Mesenchymal stem cell (in vitro differentiated cells and primary cell): ENCODE results near the gene NIPA2.

Experiments
- DNase-seq: peaks from one replicate; pipeline ENCODE4 v3.0.0-alpha.2; 2013
- H2AFZ ChIP-seq: one replicate; pipeline ENCODE4 v1.6.1; 2013; ENCODE audit warnings: low read depth, mild to moderate bottlenecking, control low read depth, inconsistent platforms, low read length, moderate library complexity
- H2AK5ac ChIP-seq: 2 replicates; pipeline ENCODE4 v1.6.1; 2013; ENCODE audit warnings: low read length, moderate library complexity, mild to moderate bottlenecking, inconsistent platforms; ENCODE audit not compliant: severe bottlenecking
- H2BK120ac ChIP-seq: one replicate; pipeline ENCODE4 v1.6.1; 2013; ENCODE audit warnings: low read depth, mild to moderate bottlenecking, inconsistent platforms, low read length, moderate library complexity
- H2BK12ac ChIP-seq, 2 experiments: one replicate each; pipeline ENCODE4 v1.6.1; 2013; ENCODE audit warnings: inconsistent platforms in 2 of 2, low read length in 2 of 2, mild to moderate bottlenecking in 2 of 2, moderate library complexity in 2 of 2, control low read depth in 1 of 2
- H2BK15ac ChIP-seq: one replicate; pipeline ENCODE4 v1.6.1; 2013; ENCODE audit warnings: mild to moderate bottlenecking, low read depth, inconsistent platforms; ENCODE audit not compliant: poor library complexity, severe bottlenecking
- H2BK5ac ChIP-seq: 2 replicates; pipeline ENCODE4 v1.6.1; 2013; ENCODE audit warnings: low read depth, mild to moderate bottlenecking, low read length, control low read depth, inconsistent platforms; ENCODE audit not compliant: poor library complexity, severe bottlenecking
- H3K14ac ChIP-seq, 2 experiments: one replicate each; pipeline ENCODE4 v1.6.1; 2013; ENCODE audit warnings: inconsistent platforms in 2 of 2, low read length in 2 of 2, control low read depth in 1 of 2, mild to moderate bottlenecking in 1 of 2, moderate library complexity in 1 of 2
- H3K18ac ChIP-seq, 2 experiments: one replicate each; pipeline ENCODE4 v1.6.1; 2013; ENCODE audit warnings: inconsistent platforms in 2 of 2, low read length in 2 of 2, control low read depth in 1 of 2, low read depth in 1 of 2, mild to moderate bottlenecking in 1 of 2
- H3K23ac ChIP-seq, 2 experiments: one replicate each; pipeline ENCODE4 v1.6.1; 2013; ENCODE audit warnings: inconsistent platforms in 2 of 2, low read length in 2 of 2, mild to moderate bottlenecking in 2 of 2, moderate library complexity in 2 of 2, control low read depth in 1 of 2
- H3K27ac ChIP-seq: 2 replicates; pipeline ENCODE4 v1.5.1; 2013; ENCODE audit warnings: mild to moderate bottlenecking, moderate library complexity, low read length, control low read depth, inconsistent platforms; ENCODE audit not compliant: poor library complexity, severe bottlenecking
- H3K27me3 ChIP-seq, 2 experiments: 2 replicates each; pipeline versions ENCODE4 v1.6.1 to v1.7.0; 2013; ENCODE audit warnings: low read length in 2 of 2, mild to moderate bottlenecking in 2 of 2, moderate library complexity in 2 of 2, control low read depth in 1 of 2, inconsistent platforms in 1 of 2; ENCODE audit not compliant: control insufficient read depth in 1 of 2, insufficient read depth in 1 of 2
- H3K36me3 ChIP-seq, 2 experiments: 2 replicates each; pipeline versions ENCODE4 v1.6.1 to v1.7.0; 2013; ENCODE audit warnings: low read length in 2 of 2, control low read depth in 1 of 2, inconsistent platforms in 1 of 2, low read depth in 1 of 2, mild to moderate bottlenecking in 1 of 2; ENCODE audit not compliant: insufficient read depth in 2 of 2, control insufficient read depth in 1 of 2
- H3K4ac ChIP-seq, 2 experiments: one replicate each; pipeline ENCODE4 v1.6.1; 2013; ENCODE audit warnings: inconsistent platforms in 2 of 2, low read length in 2 of 2, mild to moderate bottlenecking in 2 of 2, moderate library complexity in 2 of 2, control low read depth in 1 of 2, low read depth in 1 of 2
- H3K4me1 ChIP-seq: 2 replicates; pipeline ENCODE4 v1.6.1; 2013; ENCODE audit warnings: low read depth, low read length, control low read depth; ENCODE audit not compliant: control insufficient read depth, insufficient read depth
- H3K4me2 ChIP-seq: 2 replicates; pipeline ENCODE4 v1.6.1; 2013; ENCODE audit warnings: low read length, mild to moderate bottlenecking, inconsistent platforms; ENCODE audit not compliant: poor library complexity, severe bottlenecking
- H3K4me3 ChIP-seq, 2 experiments: 2 replicates each; pipeline versions ENCODE4 v1.5.1 to v1.7.0; 2013; ENCODE audit warnings: low read length in 2 of 2, mild to moderate bottlenecking in 2 of 2, control low read depth in 1 of 2, low read depth in 1 of 2; ENCODE audit not compliant: insufficient read depth in 1 of 2
- H3K79me1 ChIP-seq: replicated peaks from 2 replicates; pipeline ENCODE4 v1.6.1; 2013; ENCODE audit warnings: mild to moderate bottlenecking, control low read depth, low read length, inconsistent platforms; ENCODE audit not compliant: poor library complexity, severe bottlenecking
- H3K9ac ChIP-seq: 2 replicates; pipeline ENCODE4 v1.7.0; 2013; ENCODE audit warnings: mild to moderate bottlenecking, low read length, moderate library complexity
- H3K9me3 ChIP-seq: 2 replicates; pipeline ENCODE4 v1.7.0; 2013; ENCODE audit warnings: mild to moderate bottlenecking, low read length; ENCODE audit not compliant: control insufficient read depth
- H4K8ac ChIP-seq: one replicate; pipeline ENCODE4 v1.6.1; 2013; ENCODE audit warnings: inconsistent platforms, mild to moderate bottlenecking, low read length, moderate library complexity
- H4K91ac ChIP-seq: one replicate; pipeline ENCODE4 v1.6.1; 2013; ENCODE audit warnings: mild to moderate bottlenecking, low read length, inconsistent platforms
- WGBS: methylation state at CpG from one replicate; pipeline ENCODE4 v1.1.7; 2013; ENCODE audit warnings: mixed read lengths; 5-methylcytosine and 5-hydroxymethylcytosine counted together

Gene NIPA2

DNA sequence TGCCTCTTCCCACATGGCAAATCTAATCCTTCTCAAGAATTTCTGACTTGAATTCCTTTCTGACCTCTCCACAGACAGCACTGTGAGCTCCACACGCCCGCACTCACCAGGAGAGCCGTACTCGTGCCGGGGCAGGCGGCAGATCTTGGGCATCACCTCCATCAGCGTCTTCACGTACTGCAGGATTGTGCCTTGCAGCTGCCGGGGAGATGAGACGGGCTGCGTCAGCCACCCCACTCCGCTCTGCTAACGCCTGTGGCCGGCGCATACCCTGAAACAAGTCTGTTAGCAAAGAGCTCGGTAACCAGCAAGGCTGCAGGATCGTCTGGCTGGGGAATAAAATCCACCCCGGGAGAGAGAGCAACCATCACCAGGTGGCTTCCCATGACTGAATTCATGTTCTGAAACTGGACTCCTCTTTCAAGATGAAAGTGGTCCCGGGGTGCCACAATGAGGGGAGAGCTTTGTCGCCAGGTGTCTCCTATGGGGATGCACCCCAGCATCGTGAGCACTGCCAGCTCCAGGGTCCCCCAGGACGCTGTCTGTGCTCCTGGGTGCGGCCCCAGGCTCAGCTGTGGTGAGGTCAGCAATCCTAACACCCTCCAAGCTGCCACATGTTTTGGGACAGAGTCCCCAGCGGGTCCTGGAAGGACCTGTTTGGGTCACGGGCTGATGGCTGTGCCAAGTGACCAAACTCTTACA, 43.4 kb downstream of the NIPA2 start:
- Histone ChIP-seq H3K79me1 (peaks cover 34% of the 10 kb centered on the region), H3K23ac (no peak overlapping the region), H3K36me3 (peaks cover 53 to 61% of the 10 kb centered on the region in 2 experiments), H3K4ac (no peak overlapping the region), H3K27me3 (no peaks in the 10 kb centered on the region), H4K91ac (no peak overlapping the region), H2AK5ac (no peak overlapping the region), H2BK15ac (no peak overlapping the region), H3K4me1 (no peaks in the 10 kb centered on the region), H3K9ac (no peak overlapping the region), H3K4me3 (no peak overlapping the region), H3K9me3 (no peaks in the 10 kb centered on the region), H2BK5ac (no peak overlapping the region), H2BK120ac (no peak overlapping the region), H3K4me2 (no peak overlapping the region), H3K18ac (no peak overlapping the region), H2BK12ac (no peak overlapping the region), H4K8ac (no peak overlapping the region), H3K14ac (no peak overlapping the region), H2AFZ (no peak overlapping the region), H3K27ac (no peak overlapping the region)
- WGBS = 98% methylated on average over 24 of the region's 25 CpGs
- no peak for DNase-seq

DNA sequence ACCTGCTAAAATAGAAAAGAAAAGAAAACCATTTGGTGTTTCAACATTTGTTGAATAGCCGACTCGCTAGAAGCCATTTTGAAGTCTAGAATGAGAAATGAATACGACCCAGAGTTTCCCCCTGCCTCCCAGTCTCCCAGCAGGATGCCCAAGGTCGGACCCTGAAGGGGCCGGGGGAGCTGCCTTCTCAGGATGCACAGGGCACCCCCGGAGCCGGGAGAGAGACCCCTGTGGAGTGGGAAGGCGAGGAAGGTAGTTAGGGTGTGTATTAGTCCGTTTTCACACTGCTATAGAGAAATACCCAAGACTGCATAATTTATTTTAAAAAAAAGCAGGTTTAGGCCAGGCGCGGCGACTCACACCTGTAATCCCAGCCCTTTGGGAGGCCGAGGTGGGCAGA, 44.7 kb downstream of the NIPA2 start:
- H3K4me3 ChIP-seq = no peak overlapping the region
- no peaks in the 10 kb centered on the region for H3K9me3 ChIP-seq

DNA sequence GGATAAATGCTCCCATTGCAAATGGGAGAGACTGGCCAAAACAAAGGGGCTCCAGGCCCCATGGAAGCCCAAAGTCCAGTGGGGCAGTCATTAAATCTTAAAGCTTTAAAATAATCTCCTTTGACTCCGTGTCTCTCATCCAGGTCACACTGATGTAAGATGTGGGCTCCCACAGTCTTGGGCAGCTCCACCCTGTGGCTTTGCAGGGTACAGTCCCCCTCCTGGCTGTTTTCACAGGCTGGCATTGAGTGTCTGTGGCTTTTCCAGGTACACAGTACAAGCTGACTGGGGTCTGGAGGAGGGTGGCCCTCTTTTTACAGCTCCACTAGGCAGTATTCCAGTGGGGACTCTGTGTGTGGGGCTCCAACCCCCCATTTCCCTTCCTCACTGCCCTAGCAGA, 45.9 kb downstream of the NIPA2 start:
- Histone ChIP-seq H3K79me1 (peaks cover 20% of the 10 kb centered on the region), H3K4me3 (no peak overlapping the region), H4K8ac (no peak overlapping the region), H3K4me2 (no peak overlapping the region), H3K14ac (no peak overlapping the region), H3K9me3 (no peaks in the 10 kb centered on the region), H2AK5ac (no peak overlapping the region), H3K18ac (no peak overlapping the region), H2BK12ac (no peak overlapping the region), H3K4me1 (peaks cover 7% of the 10 kb centered on the region), H3K27me3 (no peaks in the 10 kb centered on the region), H2BK15ac (no peak overlapping the region), H2AFZ (no peak overlapping the region), H4K91ac (no peak overlapping the region), H2BK5ac (no peak overlapping the region), H3K36me3 (peaks cover 42 to 44% of the 10 kb centered on the region in 2 experiments), H3K23ac (no peak overlapping the region), H3K9ac (no peak overlapping the region), H3K4ac (no peak overlapping the region), H3K27ac (no peak overlapping the region), H2BK120ac (no peak overlapping the region)
- DNase-seq = no peak
- 89% methylated on average over 1 of the region's 1 CpG for WGBS

More for the DNA sequence above, 44.7 kb downstream of the NIPA2 start:
- Histone ChIP-seq H3K14ac (no peak overlapping the region), H3K4ac (no peak overlapping the region), H3K27me3 (no peaks in the 10 kb centered on the region), H3K18ac (no peak overlapping the region), H3K23ac (no peak overlapping the region), H2AK5ac (no peak overlapping the region), H2BK15ac (no peak overlapping the region), H4K91ac (no peak overlapping the region), H3K9ac (no peak overlapping the region), H2BK5ac (no peak overlapping the region), H3K4me2 (no peak overlapping the region), H4K8ac (no peak overlapping the region), H2BK12ac (no peak overlapping the region), H2AFZ (no peak overlapping the region), H3K27ac (no peak overlapping the region), H3K79me1 (peaks cover 24% of the 10 kb centered on the region), H3K4me1 (peaks cover 5% of the 10 kb centered on the region), H3K36me3 (peaks cover 44 to 48% of the 10 kb centered on the region in 2 experiments), H2BK120ac (no peak overlapping the region)
- 98% methylated on average over 4 of the region's 13 CpGs for WGBS
- no peak for DNase-seq

DNA sequence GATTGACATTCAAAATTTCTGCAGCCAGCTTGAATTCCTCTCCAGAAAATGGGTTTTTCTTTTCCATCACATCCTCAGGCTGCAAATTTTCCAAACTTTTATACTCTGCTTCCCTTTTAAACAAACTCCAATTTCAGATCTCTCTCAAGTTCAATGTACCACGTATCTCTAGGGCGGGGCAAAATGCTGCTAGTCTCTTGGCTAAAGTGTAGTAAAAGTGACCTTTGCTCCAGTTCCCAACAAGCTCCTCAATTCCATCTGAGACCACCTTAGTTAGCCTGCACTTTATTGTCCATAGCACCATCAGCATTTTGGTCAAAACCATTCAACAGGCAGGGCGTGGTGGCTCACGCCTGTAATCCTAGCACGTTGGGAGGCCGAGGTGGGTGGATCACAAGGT, 46.7 kb downstream of the NIPA2 start:
- Histone ChIP-seq H2BK120ac (no peak overlapping the region), H3K4ac (no peak overlapping the region), H3K27ac (no peak overlapping the region), H2BK5ac (no peak overlapping the region), H3K4me1 (peaks cover 7% of the 10 kb centered on the region), H3K9me3 (no peaks in the 10 kb centered on the region), H4K8ac (no peak overlapping the region), H2BK12ac (no peak overlapping the region), H3K27me3 (no peaks in the 10 kb centered on the region), H2AK5ac (no peak overlapping the region), H3K9ac (no peak overlapping the region), H4K91ac (no peak overlapping the region), H3K79me1 (peaks cover 19% of the 10 kb centered on the region), H3K4me2 (no peak overlapping the region), H3K4me3 (no peak overlapping the region), H2AFZ (no peak overlapping the region), H3K23ac (no peak overlapping the region), H3K18ac (no peak overlapping the region), H3K36me3 (peaks cover 39 to 40% of the 10 kb centered on the region in 2 experiments), H3K14ac (no peak overlapping the region), H2BK15ac (no peak overlapping the region)
- no peak for DNase-seq
- WGBS = 97% methylated on average over 6 of the region's 6 CpGs
